ENCODE measurements around the gene RAB7B.

- TF ChIP-seq CTCF (IDR thresholded peaks at IDR 0.05), result peak; percentile 91 to 96 (median 93)
- TF ChIP-seq POLR2A (IDR thresholded peaks at IDR 0.05), result no peak
- no peak for TF ChIP-seq EP300 (IDR thresholded peaks at IDR 0.05; ENCODE audit: low read depth)
Observed at GRCh38 chr1:205977402-205978014, 25.7 kb downstream of the RAB7B start.
